ENCODE data around the gene MRPL14.

The MRPL14 gene

DNA sequence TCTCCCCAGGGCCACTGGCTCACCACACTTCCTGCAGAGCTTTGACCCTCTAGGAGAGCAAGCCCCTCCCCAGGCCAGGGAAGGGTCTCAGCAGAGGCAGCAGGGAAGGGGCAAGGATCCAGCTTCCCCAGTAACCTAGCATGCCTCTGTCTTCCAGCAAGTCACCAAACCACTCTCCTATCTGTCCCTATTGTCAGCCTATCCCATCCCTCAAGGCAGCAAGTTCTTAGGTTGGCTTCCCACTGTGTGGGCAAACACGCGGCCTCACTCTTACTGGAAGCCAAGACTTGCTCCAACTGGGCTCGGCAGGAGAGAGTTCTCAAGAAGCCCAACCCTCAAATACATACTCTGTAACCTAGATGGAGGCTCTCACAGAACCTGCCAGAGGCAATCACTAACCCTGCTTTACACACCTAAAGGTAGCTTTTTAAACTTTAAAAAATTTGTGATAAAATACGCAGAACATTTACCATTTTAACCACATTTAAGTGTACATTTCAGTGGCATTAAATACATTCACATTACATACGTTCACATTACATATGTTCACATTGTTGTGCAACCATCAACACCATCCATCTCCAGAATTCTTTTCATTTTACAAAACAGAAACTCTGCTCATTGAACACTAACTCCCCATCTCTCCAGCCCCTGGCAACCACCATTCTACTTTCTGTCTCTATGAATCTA lies 58.5 kb downstream of the MRPL14 start:
- H3K36me3 ChIP-seq (ENCODE audit: insufficient read depth, low read length), result no peaks in the 10 kb centered on the region
- no peaks in the 10 kb centered on the region for H3K9me3 ChIP-seq (ENCODE audit: control insufficient read depth, insufficient read depth, low read length)
- H3K4me1 ChIP-seq (ENCODE audit: insufficient read depth, low read length), result peaks cover 10% of the 10 kb centered on the region
- no peak overlapping the region for H3K9ac ChIP-seq (ENCODE audit: low read depth, low read length)

DNA sequence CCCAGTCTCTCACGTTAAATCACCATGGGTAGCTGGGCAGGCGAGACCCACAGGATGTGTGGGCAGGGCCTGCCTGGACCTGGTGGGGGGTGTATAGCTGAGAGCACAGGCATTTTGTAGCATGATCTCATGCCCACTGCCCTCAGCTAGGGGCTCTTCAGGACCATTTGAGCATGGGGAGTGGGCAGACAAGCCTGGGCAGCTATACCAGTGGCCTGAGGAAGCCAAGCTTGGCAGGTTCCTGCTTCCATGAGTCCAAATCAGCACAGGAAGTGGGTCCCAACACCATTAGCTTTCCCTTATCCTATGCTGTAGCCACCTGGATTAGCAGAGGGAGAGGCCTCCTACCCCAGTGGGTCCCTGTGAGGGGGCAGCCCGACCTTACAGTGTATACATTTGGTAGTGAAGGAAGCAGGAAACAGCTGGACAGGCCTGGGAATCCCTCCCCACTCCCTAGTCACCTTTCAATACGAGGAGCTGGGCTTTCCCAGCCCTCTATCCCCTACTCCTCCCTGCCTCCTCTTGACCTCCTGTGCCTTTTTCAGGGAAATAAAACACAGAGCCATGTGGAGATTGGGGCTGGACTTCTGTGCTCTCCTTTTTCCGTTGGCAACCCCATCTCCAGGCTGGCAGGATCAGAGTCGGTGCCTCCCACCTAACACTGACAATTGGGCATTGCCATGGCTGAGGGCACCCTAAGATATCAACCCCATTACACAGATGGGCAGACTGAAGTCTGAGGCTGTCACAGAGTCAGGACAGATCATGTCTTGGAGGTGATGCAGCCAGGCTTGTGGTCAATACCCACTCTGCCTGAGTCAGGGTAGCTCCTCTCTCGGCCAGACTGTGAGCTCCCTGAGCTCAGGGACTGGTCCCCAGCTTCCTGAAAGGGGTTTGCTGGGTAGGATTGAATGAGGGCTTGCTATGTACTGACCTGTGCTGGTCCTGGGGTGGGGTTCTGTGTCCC lies 59.8 kb downstream of the MRPL14 start:
- Histone ChIP-seq H3K4me1 (ENCODE audit: insufficient read depth, low read length) (peaks cover 13% of the 10 kb centered on the region), H3K36me3 (ENCODE audit: insufficient read depth, low read length) (no peaks in the 10 kb centered on the region), H3K9ac (ENCODE audit: low read depth, low read length) (no peak overlapping the region), H3K9me3 (ENCODE audit: control insufficient read depth, insufficient read depth, low read length) (no peaks in the 10 kb centered on the region)

DNA sequence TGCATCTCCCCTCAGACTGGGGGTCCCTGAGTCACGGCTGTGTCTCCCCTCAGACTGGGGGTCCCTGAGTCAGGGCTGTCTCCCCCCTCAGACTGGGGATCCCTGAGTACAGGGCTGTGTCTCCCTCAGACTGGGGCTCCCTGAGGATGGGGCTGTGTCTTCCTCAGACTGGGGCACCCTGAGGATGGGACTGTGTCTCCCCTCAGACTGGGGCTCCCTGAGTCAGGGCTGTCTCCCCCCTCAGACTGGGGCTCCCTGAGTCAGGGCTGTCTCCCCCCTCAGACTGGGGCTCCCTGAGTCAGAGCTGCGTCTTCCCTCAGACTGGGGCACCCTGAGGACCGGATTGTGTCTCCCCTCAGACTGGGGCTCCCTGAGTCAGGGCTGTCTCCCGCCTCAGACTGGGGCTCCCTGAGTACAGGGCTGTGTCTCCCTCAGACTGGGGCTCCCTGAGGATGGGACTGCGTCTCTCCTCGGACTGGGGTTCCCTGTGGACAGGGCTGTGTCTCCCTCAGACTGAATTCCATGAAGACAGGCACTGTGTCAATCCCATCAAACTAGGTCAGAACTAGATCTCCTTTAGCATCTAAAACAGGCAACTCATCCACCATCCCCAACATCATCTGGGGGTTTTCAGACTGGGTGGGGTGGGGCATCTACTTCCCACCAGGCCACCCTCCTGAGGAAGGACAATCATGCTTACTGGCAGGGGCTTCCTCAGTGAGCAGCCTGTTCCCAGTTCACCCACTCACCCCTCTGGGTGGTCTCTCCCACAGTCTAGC lies 60.7 kb downstream of the MRPL14 start:
- H3K9me3 ChIP-seq (ENCODE audit: control insufficient read depth, insufficient read depth, low read length), result no peaks in the 10 kb centered on the region
- no peak overlapping the region for H3K9ac ChIP-seq (ENCODE audit: low read depth, low read length)
- peaks cover 13% of the 10 kb centered on the region for H3K4me1 ChIP-seq (ENCODE audit: insufficient read depth, low read length)
- no peaks in the 10 kb centered on the region for H3K36me3 ChIP-seq (ENCODE audit: insufficient read depth, low read length)

GRCh38 chr6:44065443-44066140 lies 61.7 kb downstream of the MRPL14 start:
- Histone ChIP-seq H3K4me1 (ENCODE audit: insufficient read depth, low read length) (peaks cover 13% of the 10 kb centered on the region), H3K9ac (ENCODE audit: low read depth, low read length) (no peak overlapping the region)

GRCh38 chr6:44064948-44065272 lies 62.3 kb downstream of the MRPL14 start:
- H3K9ac ChIP-seq (ENCODE audit: low read depth, low read length), result no peak overlapping the region
- H3K36me3 ChIP-seq (ENCODE audit: insufficient read depth, low read length), result no peaks in the 10 kb centered on the region
- H3K9me3 ChIP-seq (ENCODE audit: control insufficient read depth, insufficient read depth, low read length), result no peaks in the 10 kb centered on the region
- peaks cover 13% of the 10 kb centered on the region for H3K4me1 ChIP-seq (ENCODE audit: insufficient read depth, low read length)

More at GRCh38 chr6:44065443-44066140, 61.7 kb downstream of the MRPL14 start:
- H3K9me3 ChIP-seq (ENCODE audit: control insufficient read depth, insufficient read depth, low read length), result no peaks in the 10 kb centered on the region
- no peaks in the 10 kb centered on the region for H3K36me3 ChIP-seq (ENCODE audit: insufficient read depth, low read length)

GRCh38 chr6:44064089-44064947 lies 62.9 kb downstream of the MRPL14 start:
- Histone ChIP-seq H3K9me3 (ENCODE audit: control insufficient read depth, insufficient read depth, low read length) (no peaks in the 10 kb centered on the region), H3K9ac (ENCODE audit: low read depth, low read length) (no peak overlapping the region), H3K4me1 (ENCODE audit: insufficient read depth, low read length) (peaks cover 13% of the 10 kb centered on the region), H3K36me3 (ENCODE audit: insufficient read depth, low read length) (no peaks in the 10 kb centered on the region)

- Histone ChIP-seq H3K4me1 (ENCODE audit: insufficient read depth, low read length) (peaks cover 18% of the 10 kb centered on the region), H3K9me3 (ENCODE audit: control insufficient read depth, insufficient read depth, low read length) (no peaks in the 10 kb centered on the region), H3K9ac (ENCODE audit: low read depth, low read length) (no peak overlapping the region), H3K36me3 (ENCODE audit: insufficient read depth, low read length) (no peaks in the 10 kb centered on the region)
These were observed 63.6 kb downstream of the MRPL14 start for GRCh38 chr6:44063561-44064059.

Data from ES-I3 (cell line).